NOMO-1 treated with dmso at 0.1 percent for 144 hours (cell line): ENCODE results near the gene CDH23.

ENCODE experiments used
- DNase-seq: peaks from one replicate; lab custom pipeline; 2025; ENCODE audit not compliant: unreplicated experiment; lab: John Stamatoyannopoulos, UW

CDH23 gene

DNA sequence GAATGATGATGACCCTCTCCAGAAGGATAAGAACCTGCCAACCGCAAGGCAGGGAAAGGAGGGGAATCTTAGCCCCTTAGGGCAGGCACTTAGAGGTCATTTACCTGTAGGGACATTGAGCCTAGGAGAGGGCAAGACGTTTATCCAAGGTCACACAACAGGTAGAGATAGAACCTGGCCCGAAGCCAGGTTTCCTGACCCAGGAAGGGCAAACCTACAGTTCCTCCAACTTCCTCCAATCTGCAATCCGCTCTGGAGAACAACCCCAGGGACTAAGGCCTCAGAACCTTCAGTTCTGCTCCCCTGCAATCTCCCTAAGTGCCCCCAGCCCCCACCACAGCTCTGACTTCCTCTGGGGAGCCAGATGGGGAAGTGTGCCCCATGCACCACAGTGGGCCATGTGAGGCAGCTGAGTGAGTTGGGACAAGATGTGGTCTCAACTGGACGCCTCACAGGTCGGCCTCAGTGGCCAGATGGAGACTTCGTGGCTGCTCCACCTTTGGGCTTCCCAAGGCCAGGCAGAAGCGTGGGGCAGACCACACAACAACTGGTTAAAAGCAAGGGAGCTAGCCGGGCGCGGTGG lies 455.7 kb downstream of the CDH23 start:
- DNase-seq: peak; percentile 70

DNA sequence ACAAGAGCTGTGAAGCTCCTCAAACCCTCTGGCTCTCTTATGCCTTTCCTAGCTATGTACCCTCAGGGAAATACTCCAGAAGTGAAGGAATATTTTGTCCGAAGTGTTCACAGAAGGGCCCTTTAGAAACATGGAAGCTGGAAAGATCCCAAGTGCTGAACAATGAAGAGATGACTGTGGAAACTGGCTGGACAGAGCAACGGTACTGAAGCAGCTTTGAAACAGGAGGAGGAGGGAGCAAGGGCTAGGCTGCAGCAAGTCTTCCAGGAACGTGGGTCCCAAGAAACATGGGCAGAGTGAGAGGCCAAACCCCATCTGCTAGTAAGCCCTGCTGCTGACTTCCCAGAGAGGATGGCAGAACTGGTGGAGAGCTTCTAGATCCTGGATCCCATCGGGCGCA lies 457.3 kb downstream of the CDH23 start:
- DNase-seq: no peak

DNA sequence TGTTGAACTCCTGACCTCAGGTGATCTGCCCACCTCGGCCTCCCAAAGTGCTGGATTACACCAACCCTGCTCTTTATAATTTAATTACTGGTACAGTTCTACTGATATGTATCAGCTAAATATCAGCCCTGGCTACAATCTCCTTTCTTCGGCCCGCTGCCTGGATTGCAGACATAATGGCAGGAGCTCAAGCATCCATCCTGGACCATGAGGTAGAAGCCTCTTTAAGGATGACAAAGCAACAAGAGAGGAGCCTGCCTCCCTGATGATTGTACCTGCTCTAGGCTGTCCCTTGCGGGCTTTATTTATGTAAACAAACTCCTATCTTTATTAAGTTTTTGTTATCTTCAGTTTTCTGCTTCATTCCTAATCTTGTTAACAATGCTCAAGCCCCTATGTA lies 459.9 kb downstream of the CDH23 start:
- DNase-seq: no peak

DNA sequence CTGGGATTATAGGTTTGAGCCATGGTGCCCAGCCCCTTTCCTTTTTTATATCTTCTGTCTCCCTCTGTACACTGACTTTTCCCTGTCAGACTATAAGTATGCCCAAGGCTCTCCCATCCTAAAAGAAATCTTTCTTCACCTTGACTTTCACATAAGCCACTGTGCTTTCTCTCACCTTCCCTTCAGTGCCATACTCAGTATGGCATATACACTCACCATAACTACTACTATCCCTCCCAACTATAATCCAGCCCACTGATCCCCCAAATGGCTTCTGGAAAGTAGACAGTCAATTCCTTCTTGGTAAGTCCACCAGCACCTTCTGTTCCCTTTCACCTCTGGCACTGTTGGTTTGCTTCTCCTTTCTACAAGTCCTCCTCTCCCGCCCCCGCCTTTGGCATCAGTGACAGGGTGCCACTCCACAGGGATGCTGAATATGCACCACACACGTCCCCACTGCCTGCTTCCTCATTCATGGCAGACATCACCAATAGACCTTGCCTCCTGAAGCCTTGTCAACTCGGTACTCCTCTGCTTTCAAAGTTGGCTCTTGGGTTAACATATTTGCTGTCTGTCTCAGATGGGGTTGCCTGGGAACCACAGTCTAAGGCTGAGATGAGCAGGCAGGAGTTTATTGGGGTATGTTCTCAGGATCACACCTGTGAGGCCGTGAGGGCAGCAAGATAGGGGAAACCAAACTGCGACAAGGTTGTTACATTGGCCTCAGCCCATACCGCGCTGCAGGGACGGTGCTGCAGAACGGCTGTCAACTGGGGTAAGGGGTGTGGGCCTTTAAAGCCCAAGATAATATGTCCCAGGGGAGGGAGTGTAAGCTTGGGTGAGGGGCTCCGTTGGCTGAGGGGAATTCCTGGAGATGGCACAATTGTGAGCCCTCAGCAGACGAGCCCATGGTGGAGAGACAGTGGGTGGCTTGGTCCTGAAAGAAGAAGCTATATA lies 461.5 kb downstream of the CDH23 start:
- no peak for DNase-seq

DNA sequence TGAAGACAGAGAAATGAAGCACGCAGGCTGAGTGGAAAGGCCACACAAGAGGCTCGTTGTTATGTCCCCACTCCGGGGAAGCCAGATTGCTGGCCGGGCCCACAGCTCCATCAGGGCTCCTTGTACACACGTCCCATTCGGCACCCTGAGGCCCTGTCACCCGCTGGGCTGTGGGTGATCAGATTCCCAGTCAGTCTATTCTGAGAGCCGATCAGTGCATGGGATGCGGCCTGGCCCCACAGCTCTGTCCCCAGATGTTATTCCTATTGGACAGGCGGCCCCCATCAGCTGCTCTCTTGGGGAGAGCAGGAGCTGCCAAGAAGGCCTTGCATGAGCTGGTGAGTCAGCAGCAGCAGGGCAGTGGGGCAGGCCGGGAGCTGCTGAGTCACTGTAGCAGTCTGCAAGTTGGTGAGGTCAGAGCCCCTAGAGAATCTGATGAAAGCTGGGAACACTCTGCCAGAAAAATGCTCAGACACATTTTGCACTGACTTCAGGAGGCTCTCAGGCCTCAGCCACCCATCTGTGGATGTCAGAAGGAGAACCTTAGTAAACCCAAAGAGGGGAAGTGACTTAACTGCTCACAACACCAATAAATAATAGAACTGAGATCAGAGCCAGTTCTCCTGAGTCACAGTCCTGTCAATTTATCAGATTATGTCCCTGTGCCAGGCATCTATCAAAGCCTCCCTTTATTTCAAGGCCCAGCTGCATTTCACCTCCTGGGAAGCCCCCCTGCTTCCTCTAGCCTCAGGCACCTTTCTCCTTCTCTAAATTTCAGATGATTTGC lies 463.7 kb downstream of the CDH23 start:
- peak; percentile 86 for DNase-seq

DNA sequence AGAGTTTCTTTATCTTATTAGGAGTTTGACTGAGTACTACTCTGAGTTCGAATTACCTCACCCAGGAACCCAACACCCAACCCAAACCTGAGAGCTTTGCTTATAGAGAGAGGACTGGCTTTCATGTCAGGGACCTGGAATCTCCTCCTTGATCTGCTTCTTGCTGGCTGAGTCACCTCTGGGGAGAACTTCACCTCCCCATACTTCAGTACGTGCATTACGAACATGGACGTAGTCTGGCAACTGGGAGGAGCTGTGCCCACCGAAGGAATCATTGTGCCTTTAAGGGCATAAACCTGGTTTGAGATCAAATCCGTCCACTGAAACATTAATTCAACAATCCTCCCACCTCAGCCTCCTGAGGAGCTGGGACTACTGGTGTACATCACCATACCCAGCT lies 466.5 kb downstream of the CDH23 start:
- DNase-seq: no peak

DNA sequence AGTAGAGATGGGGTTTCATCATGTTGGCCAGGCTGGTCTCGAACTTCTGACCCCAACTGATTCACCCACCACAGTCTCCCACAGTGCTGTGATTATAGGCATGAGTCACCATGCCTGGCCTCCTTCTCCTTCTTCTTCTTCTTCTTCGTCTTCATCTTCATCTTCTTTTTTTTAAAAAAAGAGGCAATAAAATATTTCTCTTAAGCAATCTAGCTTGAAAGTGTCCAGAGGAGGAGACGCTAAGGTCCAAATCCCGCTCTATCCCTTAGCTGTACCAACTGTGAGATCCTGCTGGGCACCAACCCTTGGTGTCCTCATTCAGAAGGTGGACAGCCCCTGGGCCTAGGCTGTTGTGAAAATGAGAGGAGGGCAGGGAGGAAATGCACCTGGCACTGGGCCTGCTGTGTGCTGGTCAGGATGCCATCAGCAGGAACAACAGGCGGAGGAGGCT lies 468.2 kb downstream of the CDH23 start:
- DNase-seq: no peak
